ENCODE results near the gene REXO1. TPM values are rescaled to one million over a fixed set of nuclear protein-coding genes. Genes with fewer than 3 reads are reported as not detected.

Gene REXO1
- total and polyA plus RNA-seq, 9 of the 15 experiments (the other 6 are each of a cell fraction or from before 2014, with no cell fraction given): 0.04 to 63.3 (median 15.8) TPM

GRCh38 chr19:1812426-1813191 is 35.7 kb downstream of the REXO1 start (continued):
- no peak for TF ChIP-seq DMBX1 (CRISPR knock-in tag; IDR thresholded peaks at IDR 0.05; ENCODE audit: borderline replicate concordance)
- peak; percentile 91 for TF ChIP-seq ZBTB7A (IDR thresholded peaks at IDR 0.05; ENCODE audit: borderline replicate concordance, control insufficient read depth, low read depth, low read length)
- TF ChIP-seq TCF7 (IDR thresholded peaks at IDR 0.05; ENCODE audit: borderline replicate concordance): no peak
- TF ChIP-seq PHB2 (IDR thresholded peaks at IDR 0.05; ENCODE audit: low read depth): no peak
- no peak for TF ChIP-seq CBX3 (IDR thresholded peaks at IDR 0.05; ENCODE audit: borderline replicate concordance in 1 of 2, low read length in 2 of 2)
- peak; percentile 39 for TF ChIP-seq TBP (optimal IDR thresholded peaks at IDR 0.05; ENCODE audit: low read depth, low read length)
- no peak for TF ChIP-seq ZNF644 (tag; IDR thresholded peaks at IDR 0.05; ENCODE audit: low read depth)
- no peak for TF ChIP-seq BRD4 (IDR thresholded peaks at IDR 0.05)
- TF ChIP-seq SAFB2 (IDR thresholded peaks at IDR 0.05; ENCODE audit: borderline replicate concordance, low read depth, low read length, severe bottlenecking): no peak
- TF ChIP-seq ZNF197 (CRISPR knock-in tag; IDR thresholded peaks at IDR 0.05; ENCODE audit: low read depth): no peak
- TF ChIP-seq NR3C1 (CRISPR knock-in tag; IDR thresholded peaks at IDR 0.05): no peak
- no peak for TF ChIP-seq EZH2 (IDR thresholded peaks at IDR 0.05; ENCODE audit: borderline replicate concordance, low read depth, low read length)
- no peak for TF ChIP-seq HNRNPUL1 (IDR thresholded peaks at IDR 0.05; ENCODE audit: low read length)
- no peak for TF ChIP-seq ZNF785 (CRISPR knock-in tag; IDR thresholded peaks at IDR 0.05)
- no peak for TF ChIP-seq ZNF384 (IDR thresholded peaks at IDR 0.05; ENCODE audit: low read depth, low read length)
- TF ChIP-seq RFX1 (IDR thresholded peaks at IDR 0.05): no peak
- no peak for TF ChIP-seq MCM3 (IDR thresholded peaks at IDR 0.05)
- TF ChIP-seq NKRF (IDR thresholded peaks at IDR 0.05; ENCODE audit: borderline replicate concordance): peak; percentile 76; the same call in 1 of the 2 replicates
- TF ChIP-seq KAT8 (IDR thresholded peaks at IDR 0.05; ENCODE audit: low read depth): no peak
- TF ChIP-seq ZNF511 (CRISPR knock-in tag; IDR thresholded peaks at IDR 0.05): 0 out of 2 replicates have a peak, but pooled peaks have one; percentile 42
- TF ChIP-seq MTA2 (IDR thresholded peaks at IDR 0.05; ENCODE audit: low read depth): no peak
- no peak for TF ChIP-seq ZNF398 (CRISPR knock-in tag; IDR thresholded peaks at IDR 0.05)
- TF ChIP-seq SMARCC2 (IDR thresholded peaks at IDR 0.05; ENCODE audit: low read depth): no peak
- no peak for TF ChIP-seq HDAC3 (IDR thresholded peaks at IDR 0.05; ENCODE audit: borderline replicate concordance, partially characterized antibody)
- TF ChIP-seq RAD21 (CRISPR knock-in tag; conservative IDR thresholded peaks at IDR 0.05 in 1 of 2, IDR thresholded peaks at IDR 0.05 in 1 of 2): peak; percentile 55 to 83
- no peak for TF ChIP-seq NEUROD1 (IDR thresholded peaks at IDR 0.05; ENCODE audit: borderline replicate concordance, low read depth, low read length, partially characterized antibody)

Measured in K562 (cell line).